Thyroid gland (tissue), 4 donors: Measurements from ENCODE around the gene ZNF280A.

Source experiments
- CTCF ChIP-seq, 6 experiments: fragments of 200-600 bp in 3 of 6; fragments of 450-650 bp in 3 of 6; sonication (generic) in 3 of 6; IDR thresholded peaks; one replicate each; pipeline ENCODE4 v1.5.1; 2016 to 2019; ENCODE audit warnings: antibody characterized with exemption in 6 of 6, mild to moderate bottlenecking in 2 of 6, inconsistent platforms in 1 of 6, moderate library complexity in 1 of 6
- POLR2A ChIP-seq, 2 donors: fragments of 450-650 bp; IDR thresholded peaks; one replicate each; pipeline ENCODE4 v1.6.1; 2017; ENCODE audit warnings: antibody characterized with exemption in 2 of 2, mild to moderate bottlenecking in 2 of 2, moderate library complexity in 1 of 2

GRCh38 chr22:22548317-22548716, 28.2 kb upstream of the ZNF280A start:
- TF ChIP-seq CTCF (IDR thresholded peaks at IDR 0.05) (no peak), POLR2A (IDR thresholded peaks at IDR 0.05) (no peak)
